Activated naive CD4-positive, alpha-beta T cell treated with Interleukin-2 at 50 U/mL for 16 hours (primary cell): ENCODE measurements around the gene TCTA.

Experiments used
- DNase-seq: peaks from one replicate; pipeline ENCODE4 v3.0.0-alpha.2; 2020

The TCTA gene

GRCh38 chr3:49461443-49462171 lies 49.4 kb downstream of the TCTA start:
- no peak for DNase-seq

GRCh38 chr3:49462222-49462621 lies 50.0 kb downstream of the TCTA start:
- no peak for DNase-seq

DNA sequence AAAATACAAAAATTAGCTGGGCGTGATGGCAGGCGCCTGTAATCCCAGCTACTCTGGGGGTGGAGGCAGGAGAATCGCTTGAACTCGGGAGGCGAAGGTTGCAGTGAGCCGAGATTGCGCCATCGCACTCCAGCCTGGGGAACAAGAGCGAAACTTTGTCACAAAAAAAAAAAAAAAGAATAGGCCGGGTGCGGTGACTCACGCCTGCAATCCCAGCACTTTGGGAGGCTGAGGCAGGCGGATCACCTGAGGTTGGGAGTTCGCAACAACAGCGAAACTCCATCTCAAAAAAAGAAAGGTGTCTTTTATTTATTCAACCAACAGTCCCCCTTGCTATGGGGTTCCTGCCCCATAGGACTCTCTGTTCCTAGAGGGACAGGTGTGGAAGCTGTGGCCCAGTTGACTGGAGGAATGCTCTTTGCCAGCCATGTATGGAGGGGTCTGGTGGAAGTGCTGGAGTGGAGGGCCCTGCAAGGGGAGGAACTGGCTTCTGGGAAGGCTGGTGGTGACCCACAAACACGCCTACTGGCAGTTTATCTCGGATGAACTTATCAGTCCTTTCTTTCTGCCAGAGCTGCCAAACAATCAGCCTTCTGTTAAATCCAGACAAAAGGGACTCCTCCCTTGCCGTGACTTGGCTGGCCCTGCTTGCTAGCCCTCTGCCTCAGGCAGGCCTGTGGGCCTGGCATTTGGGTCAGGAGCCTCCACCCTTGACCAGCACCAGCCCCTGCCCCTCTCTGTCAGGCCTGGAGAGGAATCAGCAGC lies 53.2 kb downstream of the TCTA start:
- DNase-seq = no peak
